SU-DHL-6 (cell line): ENCODE data around the gene SEZ6.

Experiments
- CTCF ChIP-seq: fragments of 200-600 bp; sonication (generic); IDR thresholded peaks from one replicate; pipeline ENCODE4 v1.5.1; 2017; ENCODE audit warnings: antibody characterized with exemption, mild to moderate bottlenecking, low read length, moderate library complexity; ENCODE audit not compliant: insufficient read depth, poor library complexity, severe bottlenecking
- EZH2phosphoT487 ChIP-seq: fragments of 200-600 bp; sonication (generic), shearing (Covaris generic); conservative IDR thresholded peaks from 2 replicates; pipeline ENCODE4 v1.6.1; 2018; ENCODE audit warnings: mild to moderate bottlenecking, antibody characterized with exemption, low read length, moderate library complexity, mixed read lengths

GRCh38 chr17:28908640-28909167 is 97.1 kb downstream of the SEZ6 start:
- TF ChIP-seq CTCF (no peak), EZH2phosphoT487 (no peak)
